EH (cell line): ENCODE results near the gene PI4KB.

Source experiments
- DNase-seq: peaks from one replicate; pipeline ENCODE4 v3.0.0-alpha.2; 2015; ENCODE audit warnings: low read depth

PI4KB gene

GRCh38 chr1:151311589-151312331 lies 15.5 kb downstream of the PI4KB start:
- DNase-seq, result peak; percentile 100

GRCh38 chr1:151311011-151311410 lies 16.2 kb downstream of the PI4KB start:
- peak; percentile 15 for DNase-seq

- peak; percentile 31 for DNase-seq
Measured at GRCh38 chr1:151309811-151310323, 17.3 kb downstream of the PI4KB start.

GRCh38 chr1:151294742-151295462 lies 32.3 kb downstream of the PI4KB start:
- DNase-seq, result no peak

GRCh38 chr1:151293093-151293492 lies 34.1 kb downstream of the PI4KB start:
- DNase-seq, result no peak

GRCh38 chr1:151292207-151293030 lies 34.8 kb downstream of the PI4KB start:
- DNase-seq, result no peak

- no peak for DNase-seq
Measured at GRCh38 chr1:151290709-151291303, 36.4 kb downstream of the PI4KB start.

GRCh38 chr1:151289991-151290708 lies 37.1 kb downstream of the PI4KB start:
- DNase-seq, result no peak

GRCh38 chr1:151289080-151289935 lies 37.9 kb downstream of the PI4KB start:
- DNase-seq, result no peak

GRCh38 chr1:151288502-151288901 lies 38.7 kb downstream of the PI4KB start:
- no peak for DNase-seq

GRCh38 chr1:151287767-151288500 lies 39.3 kb downstream of the PI4KB start:
- DNase-seq, result no peak

GRCh38 chr1:151287341-151287699 lies 39.9 kb downstream of the PI4KB start:
- DNase-seq, result no peak

GRCh38 chr1:151286619-151287340 lies 40.4 kb downstream of the PI4KB start:
- no peak for DNase-seq

- no peak for DNase-seq
Measured at GRCh38 chr1:151284013-151284577, 43.1 kb downstream of the PI4KB start.

GRCh38 chr1:151282883-151283725 lies 44.1 kb downstream of the PI4KB start:
- peak; percentile 35 for DNase-seq

GRCh38 chr1:151281969-151282882 lies 45.0 kb downstream of the PI4KB start, which contains the start of gene ZNF687:
Gene ZNF687 (plus strand): TSS chr1:151282299. CDS start chr1:151286292, 3,993 bp downstream.
- DNase-seq, result peak; percentile 100
